CD4-positive, alpha-beta T cell treated with Interleukin-10 for 1 hour (primary cell): ENCODE data around the gene MBD3L2.
"Not testable (repeated sequence)": the region's sequence is repeated elsewhere in the genome, so short reads cannot be mapped to it uniquely, and the experiment has no call there.

Experiments
- DNase-seq: peaks from one replicate; pipeline ENCODE4 v3.0.0-alpha.2; 2020

Gene MBD3L2

DNA sequence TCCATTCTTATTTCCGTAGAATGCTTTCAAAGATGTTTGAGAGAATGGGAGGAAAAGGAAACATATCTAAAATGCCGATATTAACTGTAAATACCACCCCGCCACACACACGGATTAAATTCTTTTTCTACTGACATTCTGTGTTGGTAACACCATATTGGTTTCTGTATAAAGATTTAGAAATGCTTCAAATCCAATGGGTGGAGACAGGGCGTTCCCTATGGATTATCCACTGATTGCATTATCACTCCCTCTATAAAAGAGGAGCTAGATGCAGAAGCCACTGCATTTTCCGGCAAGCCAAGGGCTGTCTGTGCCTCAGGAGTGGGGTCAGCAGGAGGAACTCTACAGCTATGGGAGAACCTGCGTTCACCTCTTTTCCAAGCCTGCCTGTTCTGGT lies at the start of gene MBD3L2:
Gene MBD3L2, plus strand, starts transcription at position 301 of the 400 bp plus-strand sequence. Its CDS starts 53 bp downstream, at position 354.
- DNase-seq = not testable (repeated sequence)

DNA sequence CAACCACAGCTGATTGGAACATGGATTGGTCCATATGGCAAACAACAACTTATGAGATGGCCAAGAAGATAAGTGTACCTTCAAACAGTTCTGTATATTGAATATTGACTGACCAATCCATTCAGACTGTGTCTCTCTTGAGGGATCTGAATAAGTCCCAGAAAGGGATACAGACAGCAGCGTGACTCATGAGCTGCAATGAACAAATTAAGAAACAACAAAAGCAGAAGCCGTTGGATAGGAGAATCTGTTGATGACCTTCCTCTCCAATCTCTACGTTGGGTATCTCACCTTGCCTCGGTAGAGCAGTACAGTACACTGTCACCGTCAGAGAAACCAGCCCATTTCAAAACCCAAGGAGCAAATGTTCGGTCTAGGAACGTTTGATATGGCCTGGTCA lies 49.2 kb upstream of the MBD3L2 start:
- DNase-seq = no peak

DNA sequence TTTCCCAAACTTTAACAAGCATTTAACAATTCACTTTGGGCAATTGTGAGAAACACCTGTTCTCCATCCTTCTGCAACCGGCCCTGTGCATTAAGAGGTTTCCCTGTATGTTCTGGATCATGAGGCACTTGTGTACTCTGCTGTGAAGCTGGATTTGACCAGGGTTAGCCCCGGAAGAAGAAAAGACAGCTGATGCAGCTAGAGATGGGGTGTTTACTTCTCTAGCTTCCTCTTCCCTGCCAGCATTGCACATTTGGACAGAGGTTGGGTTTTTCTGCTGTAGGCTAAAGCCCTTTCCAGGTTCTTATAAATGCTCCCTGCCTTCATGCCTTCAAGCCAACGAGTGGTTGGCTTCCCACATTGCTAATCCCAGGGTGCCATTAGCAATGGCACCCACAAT lies 48.8 kb upstream of the MBD3L2 start:
- DNase-seq = no peak

DNA sequence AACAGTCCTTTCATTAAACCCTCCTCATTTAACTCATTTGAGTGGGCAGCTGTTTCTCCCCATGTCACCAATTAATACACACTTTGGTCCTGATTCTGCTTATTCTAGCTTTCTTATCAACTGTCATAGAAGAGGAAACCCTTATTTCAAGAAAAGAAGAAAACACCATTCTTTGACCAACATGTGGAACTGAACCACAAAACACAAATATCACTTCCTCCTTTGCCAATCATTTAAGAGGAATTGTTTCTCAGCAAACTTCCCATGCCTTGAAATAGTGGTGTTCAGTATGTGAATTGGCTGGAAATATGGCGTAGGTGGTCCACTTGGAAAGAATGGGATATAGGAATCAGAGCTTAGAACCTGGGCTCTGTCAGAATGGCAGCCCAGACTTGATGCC lies 48.3 kb upstream of the MBD3L2 start:
- no peak for DNase-seq

DNA sequence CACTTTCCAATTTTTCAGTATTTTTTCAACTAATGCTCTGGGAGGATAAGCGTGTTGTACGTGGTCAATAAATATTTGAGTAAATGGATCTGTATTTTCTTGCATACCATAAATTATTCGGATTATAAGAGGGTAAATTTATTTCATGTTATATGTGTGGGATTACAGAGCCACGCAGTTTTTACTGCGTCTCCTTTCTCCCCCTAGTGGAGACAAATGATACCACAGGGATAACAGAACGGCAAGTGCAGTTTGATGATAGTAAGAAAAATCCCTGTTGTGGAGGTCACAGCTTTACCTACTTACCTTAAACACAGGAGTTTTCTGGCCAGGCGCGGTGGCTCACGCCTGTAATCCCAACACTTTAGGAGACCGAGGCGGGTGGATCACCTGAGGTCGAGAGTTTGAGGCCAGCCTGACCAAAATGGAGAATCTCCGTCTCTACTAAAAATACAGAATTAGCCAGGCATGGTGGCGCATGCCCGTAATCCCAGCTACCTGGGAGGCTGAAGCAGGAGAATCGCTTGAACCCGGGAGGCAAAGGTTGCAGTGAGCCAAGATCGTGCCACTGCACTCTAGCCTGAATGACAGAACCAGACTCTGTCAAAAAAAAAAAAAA lies 44.7 kb upstream of the MBD3L2 start:
- DNase-seq = no peak

DNA sequence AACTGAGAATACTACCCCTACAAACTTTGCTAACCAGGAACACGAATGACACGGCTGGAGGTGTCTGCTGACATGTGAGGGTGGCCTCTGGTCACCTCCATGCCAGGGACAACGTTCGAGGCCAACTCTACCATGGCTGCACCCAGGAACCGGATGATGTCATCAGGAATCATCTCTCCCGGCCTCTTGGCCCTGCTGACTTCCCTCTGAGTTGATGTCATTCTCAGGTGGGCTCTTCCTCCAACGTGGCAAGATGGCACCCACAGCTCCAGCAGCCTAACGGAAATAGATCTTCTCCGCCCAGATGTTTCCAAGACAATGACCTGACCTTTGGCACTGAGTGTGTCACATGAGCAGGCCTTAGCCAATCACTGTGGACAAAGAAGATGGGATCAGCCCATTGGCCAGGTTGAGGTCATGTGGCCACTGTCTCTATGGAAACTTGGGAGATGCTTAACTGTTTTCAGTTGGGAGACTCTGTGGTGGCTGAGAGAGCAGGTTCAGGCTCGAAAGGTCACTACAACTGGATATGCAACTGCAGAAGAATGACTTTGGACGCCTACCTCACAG lies 42.9 kb upstream of the MBD3L2 start:
- DNase-seq = no peak

DNA sequence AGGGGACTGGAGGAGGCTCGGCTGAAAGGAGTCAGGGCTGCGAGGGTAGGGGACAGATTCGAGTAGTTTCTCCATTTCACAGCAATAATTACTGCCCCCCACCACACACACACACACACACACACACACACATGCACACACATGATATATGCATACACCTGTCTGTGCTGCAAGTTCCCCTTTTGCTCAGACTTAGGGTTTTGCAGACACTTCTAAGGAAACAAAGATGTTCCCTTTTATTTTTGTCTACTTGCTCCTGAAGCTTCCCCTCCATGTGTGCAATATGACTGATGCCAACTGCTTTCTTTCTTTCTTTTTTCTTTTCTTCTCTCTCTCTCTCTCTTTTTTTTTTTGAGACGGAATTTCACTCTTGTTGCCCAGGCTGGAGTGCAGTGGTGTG lies 41.3 kb upstream of the MBD3L2 start:
- DNase-seq = no peak

DNA sequence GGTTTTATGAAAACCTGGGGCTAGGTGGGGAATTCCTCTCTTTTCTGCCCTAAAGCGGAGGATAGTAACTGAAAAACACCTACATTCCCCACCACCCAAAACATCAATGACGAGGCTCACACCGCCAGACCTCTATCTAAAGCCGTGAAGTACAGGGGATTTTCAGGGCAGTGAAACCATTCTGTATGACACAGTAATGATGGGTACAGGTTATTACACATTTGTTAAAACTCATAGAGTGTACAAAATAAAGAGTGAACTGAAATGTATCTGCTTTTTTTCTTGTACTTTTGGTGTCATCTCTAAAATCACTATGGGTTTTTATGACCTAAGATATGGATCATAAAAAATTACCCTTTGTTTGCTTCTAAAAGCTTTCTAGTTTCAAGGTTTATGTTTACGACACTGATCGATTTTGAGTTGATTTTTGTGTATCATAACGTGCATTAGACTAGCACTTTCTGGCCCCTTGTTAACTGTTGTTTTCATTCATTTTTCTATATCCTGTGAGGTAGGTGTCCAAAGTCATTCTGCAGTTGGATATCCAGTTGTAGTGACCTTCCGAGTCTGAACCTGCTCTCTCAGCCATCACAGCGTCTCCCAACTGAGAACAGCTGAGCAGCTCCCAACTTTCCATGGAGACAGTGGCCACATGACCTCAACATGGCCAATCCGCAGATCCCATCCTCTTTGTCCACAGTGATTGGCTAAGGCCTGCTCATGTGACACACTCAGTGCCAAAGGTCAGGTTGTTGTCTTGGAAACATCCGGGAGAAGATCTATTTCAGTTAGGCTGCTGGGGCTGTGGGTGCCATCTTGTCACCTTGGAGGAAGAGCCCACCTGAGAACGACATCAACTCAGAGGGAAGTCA lies 38.2 kb upstream of the MBD3L2 start:
- no peak for DNase-seq

DNA sequence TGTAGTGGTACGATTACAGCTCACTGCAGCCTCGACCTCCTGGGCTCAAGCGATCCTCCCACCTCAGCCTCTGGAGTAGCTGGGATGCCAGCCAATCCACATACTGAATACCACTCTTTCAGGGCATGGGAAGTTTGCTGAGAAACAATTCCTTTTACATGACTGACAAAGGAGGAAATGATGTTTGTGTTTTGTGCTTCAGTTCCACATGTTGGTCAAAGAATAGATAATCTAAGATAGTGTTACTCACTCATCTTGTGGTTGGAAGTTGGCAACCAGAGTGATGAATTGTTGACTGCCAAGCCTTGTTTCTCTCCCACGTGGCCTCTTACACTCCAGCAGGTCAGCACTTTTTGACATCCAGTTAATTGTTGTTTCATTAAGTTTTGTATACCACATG lies 35.4 kb upstream of the MBD3L2 start:
- DNase-seq = peak; percentile 7

DNA sequence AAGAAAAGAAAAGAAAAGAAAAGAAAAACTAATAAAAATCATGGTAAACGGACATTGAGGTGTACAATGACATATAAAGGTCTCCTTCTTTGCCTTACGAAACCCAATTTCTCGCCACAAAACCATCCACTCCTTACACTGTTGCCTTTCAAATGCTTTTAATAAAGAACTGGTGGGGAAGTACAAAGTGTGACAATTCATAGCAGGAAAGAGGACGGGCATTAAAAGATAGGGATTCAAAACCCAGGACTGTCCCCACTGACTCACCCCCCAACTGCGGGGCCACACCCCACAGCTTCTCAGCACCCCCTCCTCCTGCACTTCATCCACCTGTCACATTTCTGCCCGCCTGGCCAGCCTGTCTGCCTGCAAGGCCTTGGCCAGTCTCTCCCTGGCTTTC lies 30.3 kb upstream of the MBD3L2 start:
- DNase-seq = no peak

DNA sequence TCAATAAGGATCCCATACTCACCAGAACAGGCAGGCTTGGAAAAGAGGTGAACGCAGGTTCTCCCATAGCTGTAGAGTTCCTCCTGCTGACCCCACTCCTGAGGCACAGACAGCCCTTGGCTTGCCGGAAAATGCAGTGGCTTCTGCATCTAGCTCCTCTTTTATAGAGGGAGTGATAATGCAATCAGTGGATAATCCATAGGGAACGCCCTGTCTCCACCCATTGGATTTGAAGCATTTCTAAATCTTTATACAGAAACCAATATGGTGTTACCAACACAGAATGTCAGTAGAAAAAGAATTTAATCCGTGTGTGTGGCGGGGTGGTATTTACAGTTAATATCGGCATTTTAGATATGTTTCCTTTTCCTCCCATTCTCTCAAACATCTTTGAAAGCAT lies 27.8 kb upstream of the MBD3L2 start, which contains the start of gene MBD3L2B:
Gene MBD3L2B, minus strand, starts transcription at position 101 of the 400 bp plus-strand sequence. Its CDS starts 34 bp downstream, at position 67.
- DNase-seq = not testable (repeated sequence)

DNA sequence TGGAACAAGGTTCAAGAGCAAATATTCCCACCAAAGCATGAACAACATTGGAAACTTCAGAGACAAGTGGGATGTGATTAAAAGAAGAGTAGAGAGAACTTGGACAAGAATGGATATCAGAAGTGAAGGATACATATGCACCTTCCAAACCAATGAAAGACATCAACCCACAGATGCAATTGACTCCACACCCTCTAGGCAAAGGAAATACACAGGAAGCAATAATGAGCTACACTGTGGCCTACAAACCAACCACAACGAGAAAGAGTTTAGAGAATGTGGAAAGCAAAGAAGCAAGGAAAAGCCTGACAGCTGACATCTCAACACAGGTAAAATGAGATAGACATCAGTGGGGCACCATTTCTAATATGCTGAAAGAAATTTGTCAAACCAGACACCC lies 20.3 kb upstream of the MBD3L2 start:
- not testable (repeated sequence) for DNase-seq

DNA sequence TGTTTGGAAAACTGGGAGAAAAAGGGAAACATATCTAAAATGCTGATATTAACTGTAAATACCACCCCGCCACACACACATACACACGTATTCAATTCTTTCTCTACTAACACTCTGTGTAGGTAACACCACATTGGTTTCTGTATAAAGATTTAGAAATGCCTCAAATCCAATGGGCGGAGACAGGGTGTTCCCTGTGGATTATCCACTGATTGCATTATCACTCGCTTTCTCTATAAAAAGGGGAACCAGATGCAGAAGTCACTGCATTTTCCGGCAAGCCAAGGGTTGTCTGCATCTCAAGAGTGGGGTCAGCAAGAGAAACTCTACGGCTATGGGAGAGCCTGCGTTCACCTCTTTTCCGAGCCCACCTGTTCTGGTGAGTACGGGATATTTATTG lies 18.8 kb upstream of the MBD3L2 start, which contains the start of gene MBD3L5:
Gene MBD3L5, plus strand, starts transcription at position 301 of the 400 bp plus-strand sequence. Its CDS starts 34 bp downstream, at position 335.
- not testable (repeated sequence) for DNase-seq

DNA sequence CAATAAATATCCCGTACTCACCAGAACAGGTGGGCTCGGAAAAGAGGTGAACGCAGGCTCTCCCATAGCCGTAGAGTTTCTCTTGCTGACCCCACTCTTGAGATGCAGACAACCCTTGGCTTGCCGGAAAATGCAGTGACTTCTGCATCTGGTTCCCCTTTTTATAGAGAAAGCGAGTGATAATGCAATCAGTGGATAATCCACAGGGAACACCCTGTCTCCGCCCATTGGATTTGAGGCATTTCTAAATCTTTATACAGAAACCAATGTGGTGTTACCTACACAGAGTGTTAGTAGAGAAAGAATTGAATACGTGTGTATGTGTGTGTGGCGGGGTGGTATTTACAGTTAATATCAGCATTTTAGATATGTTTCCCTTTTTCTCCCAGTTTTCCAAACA lies 9.0 kb upstream of the MBD3L2 start, which contains the start of gene MBD3L4:
Gene MBD3L4, minus strand, starts transcription at position 101 of the 400 bp plus-strand sequence. Its CDS starts 35 bp downstream, at position 66.
- not testable (repeated sequence) for DNase-seq

DNA sequence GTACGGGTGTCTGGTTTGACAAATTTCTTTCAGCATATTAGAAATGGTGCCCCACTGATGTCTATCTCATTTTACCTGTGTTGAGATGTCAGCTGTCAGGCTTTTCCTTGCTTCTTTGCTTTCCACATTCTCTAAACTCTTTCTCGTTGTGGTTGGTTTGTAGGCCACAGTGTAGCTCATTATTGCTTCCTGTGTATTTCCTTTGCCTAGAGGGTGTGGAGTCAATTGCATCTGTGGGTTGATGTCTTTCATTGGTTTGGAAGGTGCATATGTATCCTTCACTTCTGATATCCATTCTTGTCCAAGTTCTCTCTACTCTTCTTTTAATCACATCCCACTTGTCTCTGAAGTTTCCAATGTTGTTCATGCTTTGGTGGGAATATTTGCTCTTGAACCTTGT lies 7.6 kb upstream of the MBD3L2 start:
- not testable (repeated sequence) for DNase-seq

DNA sequence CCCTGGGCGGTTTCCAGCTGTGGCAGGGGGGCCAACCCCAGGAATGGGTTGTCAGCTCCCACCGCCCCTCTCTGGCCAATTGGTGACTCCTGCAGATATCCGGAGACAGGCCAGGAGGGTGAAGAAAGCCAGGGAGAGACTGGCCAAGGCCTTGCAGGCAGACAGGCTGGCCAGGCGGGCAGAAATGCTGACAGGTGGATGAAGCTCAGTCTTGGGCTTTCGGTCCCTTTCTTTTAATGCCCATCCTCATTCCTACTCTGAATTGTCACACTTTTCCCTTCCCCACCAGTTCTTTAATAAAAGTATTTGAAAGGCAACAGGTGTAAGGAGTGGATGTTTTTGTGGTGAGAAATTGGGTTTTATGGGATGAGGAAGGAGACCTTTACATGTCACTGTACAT lies 2.3 kb downstream of the MBD3L2 start:
- DNase-seq = not testable (repeated sequence)

DNA sequence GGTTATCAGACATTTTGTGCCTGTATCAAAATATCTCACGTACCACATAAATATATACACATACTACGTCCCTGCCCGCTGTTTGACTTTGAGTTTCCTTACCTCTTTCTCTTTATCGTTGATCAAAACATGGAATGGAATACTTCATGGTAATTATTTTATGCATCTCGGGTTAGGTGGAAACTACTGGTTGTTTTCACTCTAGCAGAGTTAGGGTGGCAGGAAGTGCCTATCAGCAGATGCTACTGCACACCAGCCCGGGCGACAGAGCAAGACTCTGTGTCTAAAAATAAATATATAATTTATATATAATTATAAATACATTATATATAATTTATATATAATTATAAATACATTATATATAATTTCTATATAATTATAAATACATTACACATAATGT lies 3.8 kb downstream of the MBD3L2 start:
- not testable (repeated sequence) for DNase-seq

DNA sequence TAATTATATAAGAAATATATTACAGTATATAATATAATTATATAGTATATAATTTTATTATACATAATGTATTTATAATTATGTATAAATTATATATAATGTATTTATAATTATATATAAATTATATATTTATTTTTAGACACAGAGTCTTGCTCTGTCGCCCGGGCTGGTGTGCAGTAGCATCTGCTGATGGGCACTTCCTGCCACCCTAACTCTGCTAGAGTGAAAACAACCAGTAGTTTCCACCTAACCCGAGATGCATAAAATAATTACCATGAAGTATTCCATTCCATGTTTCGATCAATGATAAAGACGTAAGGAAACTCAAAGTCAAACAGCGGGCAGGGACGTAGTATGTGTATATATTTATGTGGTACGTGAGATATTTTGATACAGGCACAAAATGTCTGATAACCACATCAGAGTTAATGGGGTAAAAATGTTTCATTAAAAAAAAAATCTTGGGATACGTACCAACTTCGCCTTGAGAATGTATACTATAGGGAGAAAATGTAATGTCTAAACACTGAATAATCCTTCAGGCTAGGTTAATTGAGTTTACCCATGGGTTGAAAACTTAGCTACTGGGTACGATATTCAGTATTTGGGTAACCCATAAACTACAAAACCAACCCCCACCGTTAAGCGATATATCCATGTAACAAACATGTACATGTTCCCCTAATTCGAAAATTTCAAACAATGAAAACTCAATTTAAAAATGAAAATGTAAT lies 5.7 kb downstream of the MBD3L2 start:
- DNase-seq = not testable (repeated sequence)

DNA sequence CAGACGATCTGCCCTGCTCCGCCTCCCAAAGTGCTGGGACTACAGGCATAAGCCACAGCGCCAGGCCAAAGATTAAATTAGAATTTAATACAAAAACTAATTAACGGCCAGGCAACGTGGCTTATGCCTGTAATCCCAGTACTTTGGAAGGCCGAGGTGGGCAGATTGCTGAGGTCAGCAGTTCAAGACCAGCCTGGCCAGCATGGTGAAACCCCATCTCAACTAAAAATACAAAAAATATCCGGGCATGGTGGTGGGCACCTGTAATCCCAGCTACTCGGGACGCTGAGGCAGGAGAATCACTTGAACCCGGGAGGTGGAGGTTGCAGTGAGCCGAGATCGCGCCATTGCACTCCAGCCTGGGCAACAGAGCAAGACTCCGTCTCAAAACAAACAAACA lies 6.6 kb downstream of the MBD3L2 start:
- DNase-seq = not testable (repeated sequence)

DNA sequence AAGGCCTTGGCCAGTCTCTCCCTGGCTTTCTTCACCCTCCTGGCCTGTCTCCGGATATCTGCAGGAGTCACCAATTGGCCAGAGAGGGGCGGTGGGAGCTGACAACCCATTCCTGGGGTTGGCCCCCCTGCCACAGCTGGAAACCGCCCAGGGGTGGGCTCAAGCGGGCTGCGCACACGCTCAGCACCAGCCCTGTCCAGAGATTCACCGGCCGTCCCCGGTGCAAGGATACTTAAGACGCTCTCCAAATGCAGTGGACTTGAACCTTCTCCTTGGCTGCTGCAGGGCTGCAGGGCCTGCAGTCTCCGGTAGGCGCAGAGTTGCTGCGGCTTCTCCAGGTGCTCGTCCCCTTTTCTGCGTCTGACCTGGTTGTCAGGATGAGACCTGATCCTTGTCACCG lies 7.2 kb downstream of the MBD3L2 start:
- DNase-seq = not testable (repeated sequence)

DNA sequence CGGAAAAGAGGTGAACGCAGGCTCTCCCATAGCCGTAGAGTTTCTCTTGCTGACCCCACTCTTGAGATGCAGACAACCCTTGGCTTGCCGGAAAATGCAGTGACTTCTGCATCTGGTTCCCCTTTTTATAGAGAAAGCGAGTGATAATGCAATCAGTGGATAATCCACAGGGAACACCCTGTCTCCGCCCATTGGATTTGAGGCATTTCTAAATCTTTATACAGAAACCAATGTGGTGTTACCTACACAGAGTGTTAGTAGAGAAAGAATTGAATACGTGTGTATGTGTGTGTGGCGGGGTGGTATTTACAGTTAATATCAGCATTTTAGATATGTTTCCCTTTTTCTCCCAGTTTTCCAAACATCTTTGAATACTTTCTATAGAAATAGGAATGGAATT lies 9.5 kb downstream of the MBD3L2 start, which contains the start of gene MBD3L3:
Gene MBD3L3, minus strand, starts transcription at position 101 of the 400 bp plus-strand sequence. Its CDS starts 71 bp downstream, at position 30.
- not testable (repeated sequence) for DNase-seq

DNA sequence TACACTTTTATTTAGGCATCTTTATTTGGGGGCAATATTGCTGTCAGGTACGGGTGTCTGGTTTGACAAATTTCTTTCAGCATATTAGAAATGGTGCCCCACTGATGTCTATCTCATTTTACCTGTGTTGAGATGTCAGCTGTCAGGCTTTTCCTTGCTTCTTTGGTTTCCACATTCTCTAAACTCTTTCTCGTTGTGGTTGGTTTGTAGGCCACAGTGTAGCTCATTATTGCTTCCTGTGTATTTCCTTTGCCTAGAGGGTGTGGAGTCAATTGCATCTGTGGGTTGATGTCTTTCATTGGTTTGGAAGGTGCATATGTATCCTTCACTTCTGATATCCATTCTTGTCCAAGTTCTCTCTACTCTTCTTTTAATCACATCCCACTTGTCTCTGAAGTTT lies 10.9 kb downstream of the MBD3L2 start:
- not testable (repeated sequence) for DNase-seq

DNA sequence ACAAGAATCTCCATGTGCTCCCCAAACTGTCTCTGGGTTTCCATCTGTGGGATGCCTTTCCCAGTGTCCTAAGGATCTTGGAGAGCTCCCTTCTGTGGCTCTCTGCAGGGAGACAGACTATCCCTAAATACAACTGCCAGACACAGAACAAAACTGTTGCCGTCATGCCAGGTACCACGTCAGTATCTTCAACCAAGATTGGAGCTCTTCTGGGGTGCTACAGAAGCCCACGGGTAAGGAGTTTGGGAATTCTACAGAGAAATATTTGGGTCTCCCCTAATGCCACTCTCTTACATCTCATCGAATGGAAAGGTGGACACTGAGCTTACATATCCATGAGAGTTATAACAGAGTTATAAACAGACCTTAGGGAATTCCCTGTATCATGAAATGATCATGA lies 14.2 kb downstream of the MBD3L2 start:
- DNase-seq = no peak
